ENCODE measurements around the gene ARL14.

The ARL14 gene

DNA sequence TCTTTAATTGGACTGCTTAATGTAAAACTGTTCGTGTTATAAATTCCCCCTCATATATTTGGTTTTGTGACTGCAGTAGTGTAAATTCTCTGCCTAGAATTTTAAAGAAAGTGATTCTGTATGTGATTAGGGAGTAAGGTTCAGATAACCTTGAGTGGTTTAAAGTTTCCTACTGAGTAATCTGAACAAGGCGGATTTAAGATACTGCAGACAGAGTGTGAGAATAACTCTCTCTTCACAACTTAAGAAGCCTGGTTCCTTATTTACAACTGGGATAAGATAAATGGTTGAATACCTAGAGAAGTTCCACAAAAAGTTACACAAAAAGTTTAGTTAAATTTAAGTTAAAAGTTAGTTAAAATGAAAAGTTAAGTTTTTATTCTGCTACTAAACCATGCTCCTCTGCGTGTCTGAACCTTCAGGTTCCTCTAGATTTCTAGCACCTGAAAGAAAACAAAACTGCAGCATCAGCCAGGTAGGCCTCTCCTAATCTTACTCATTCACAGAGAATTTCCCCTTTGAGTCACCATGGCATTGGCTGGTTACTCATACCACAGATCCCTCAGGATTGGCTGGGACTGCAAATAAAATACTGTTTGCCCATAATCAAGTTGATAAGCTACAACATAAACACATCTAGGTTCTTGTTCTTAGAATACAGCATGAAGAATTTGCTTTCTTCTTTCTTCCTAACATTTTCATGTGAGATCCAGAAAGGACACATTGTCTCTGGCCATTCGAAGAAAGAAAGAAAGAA, at the start of gene ARL14:
Gene ARL14, plus strand, starts transcription at position 614 of the 757 bp plus-strand sequence. CDS start 187 bp downstream, outside the sequence.
- DNase-seq, result no peak
- in situ Hi-C loops (cut with MboI; ENCODE audit: low pct_unique_long_range_greater_than_20kb, low sequenced_read_pairs), result loop anchor here (25.0 kb wide), 1 partner anchor 736 kb away; no protein-coding TSS in a partner anchor

DNA sequence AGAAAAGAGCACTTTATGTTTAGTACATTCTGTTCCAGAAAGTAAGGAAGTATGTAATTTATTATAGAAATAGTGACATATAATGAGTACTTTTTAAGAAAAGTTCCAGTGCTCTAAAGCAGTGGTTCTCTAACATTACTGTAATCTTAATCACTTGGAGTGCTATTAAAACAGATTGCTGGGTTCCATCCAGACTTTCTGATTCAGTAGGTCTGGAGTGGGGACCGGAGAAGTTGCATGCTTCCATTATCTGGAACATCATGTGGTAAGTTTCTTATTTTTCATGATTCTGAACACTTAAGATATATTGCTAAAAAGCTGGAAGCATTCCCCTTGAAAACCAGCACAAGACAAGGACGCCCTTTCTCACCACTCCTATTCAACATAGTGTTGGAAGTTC, 47.5 kb upstream of the ARL14 start:
- in situ Hi-C loops (cut with MboI; ENCODE audit: low pct_unique_long_range_greater_than_20kb, low sequenced_read_pairs), result no loop called here
- DNase-seq, result no peak

DNA sequence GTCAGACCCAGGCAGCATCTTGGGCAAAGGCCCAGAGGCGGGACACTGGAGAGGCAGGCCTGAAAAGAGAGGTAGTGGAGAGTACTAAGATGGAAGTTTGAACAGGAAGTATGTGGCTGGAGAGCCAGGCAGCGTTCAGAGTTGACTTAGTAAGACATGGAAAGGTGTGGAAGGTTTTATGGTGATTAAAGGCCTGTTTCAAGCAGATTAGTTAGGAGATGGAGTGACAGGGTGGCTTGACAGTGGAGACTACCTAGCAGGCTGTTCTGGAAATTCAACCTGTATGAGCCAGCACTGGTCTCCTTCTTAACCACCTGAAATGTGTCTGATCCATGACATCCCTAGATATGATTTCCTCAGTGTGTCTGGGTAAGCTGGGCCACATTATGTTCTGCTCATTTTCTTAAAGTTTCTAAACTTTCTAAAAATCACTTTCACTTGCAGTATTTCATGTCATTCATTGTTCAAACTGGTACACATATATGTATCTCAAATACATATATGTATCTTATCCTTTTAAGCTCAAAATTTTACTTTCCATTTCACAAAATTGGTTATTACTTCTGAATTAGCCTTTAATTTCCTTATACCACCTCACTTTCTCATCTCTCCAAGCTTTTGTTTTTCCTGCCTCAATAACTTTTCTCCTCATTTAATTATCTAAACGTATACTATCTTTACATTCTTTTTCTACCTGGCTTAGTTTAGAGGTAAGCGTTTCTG, 43.4 kb upstream of the ARL14 start:
- in situ Hi-C loops (cut with MboI; ENCODE audit: low pct_unique_long_range_greater_than_20kb, low sequenced_read_pairs), result no loop called here
- DNase-seq, result no peak

DNA sequence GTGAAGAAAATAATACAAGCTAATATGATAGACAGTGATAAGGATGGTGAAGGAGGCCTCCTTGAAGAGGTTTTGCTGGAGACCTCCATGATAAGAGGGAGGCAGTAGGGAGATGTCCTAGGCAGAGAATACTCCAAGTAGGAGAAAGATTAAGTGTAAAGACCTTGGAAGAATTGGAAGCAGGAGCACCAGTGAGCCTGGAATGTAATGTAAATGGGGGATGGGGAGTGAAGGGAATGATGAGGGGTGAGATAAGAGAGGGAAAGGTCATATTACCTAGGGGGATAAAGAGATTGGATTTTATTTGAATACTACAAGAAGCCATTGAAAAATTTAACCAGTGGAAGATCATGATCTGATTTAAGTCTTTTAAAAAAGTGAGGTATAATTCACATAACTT, 41.7 kb upstream of the ARL14 start:
- in situ Hi-C loops (cut with MboI; ENCODE audit: low pct_unique_long_range_greater_than_20kb, low sequenced_read_pairs), result no loop called here
- no peak for DNase-seq

DNA sequence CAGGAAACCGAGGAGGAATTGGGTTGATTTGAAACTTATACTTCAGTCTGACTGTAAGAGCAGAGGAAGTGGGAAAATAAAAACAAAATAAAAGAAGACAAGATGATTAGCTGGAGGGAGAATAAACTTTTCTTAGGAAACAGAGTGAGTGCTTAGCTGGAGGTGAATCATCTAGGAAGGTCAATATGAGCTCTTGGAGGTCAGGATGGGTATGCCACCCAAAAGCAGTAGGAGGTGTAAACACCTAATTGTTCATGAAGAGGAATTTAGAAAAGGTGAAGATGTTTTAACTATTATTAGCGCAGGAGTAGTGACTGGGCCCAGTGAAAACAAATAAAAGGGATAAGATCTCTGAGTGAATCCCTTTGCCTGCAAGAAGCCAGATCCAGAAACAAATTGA, 39.9 kb upstream of the ARL14 start:
- DNase-seq, result no peak
- in situ Hi-C loops (cut with MboI; ENCODE audit: low pct_unique_long_range_greater_than_20kb, low sequenced_read_pairs), result no loop called here

DNA sequence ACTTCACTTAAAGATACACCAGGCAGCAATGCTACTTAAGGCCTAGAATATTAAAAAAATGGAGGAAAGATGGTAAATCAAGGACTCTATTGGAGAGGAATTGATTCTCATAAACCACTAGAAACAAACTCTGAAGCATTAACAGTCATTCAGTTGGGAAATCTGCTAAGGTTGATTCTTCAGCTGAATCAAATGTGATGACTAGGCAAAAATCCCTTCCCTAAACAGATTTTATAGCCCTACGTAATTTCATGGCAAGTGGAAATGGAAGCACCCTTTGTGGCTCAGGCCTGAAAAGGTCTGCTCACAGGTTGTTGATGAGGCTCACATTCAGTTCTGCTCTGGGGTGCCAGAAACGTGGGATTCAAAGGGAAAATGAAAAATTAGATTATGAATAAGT, 38.8 kb upstream of the ARL14 start:
- in situ Hi-C loops (cut with MboI; ENCODE audit: low pct_unique_long_range_greater_than_20kb, low sequenced_read_pairs), result no loop called here
- no peak for DNase-seq

DNA sequence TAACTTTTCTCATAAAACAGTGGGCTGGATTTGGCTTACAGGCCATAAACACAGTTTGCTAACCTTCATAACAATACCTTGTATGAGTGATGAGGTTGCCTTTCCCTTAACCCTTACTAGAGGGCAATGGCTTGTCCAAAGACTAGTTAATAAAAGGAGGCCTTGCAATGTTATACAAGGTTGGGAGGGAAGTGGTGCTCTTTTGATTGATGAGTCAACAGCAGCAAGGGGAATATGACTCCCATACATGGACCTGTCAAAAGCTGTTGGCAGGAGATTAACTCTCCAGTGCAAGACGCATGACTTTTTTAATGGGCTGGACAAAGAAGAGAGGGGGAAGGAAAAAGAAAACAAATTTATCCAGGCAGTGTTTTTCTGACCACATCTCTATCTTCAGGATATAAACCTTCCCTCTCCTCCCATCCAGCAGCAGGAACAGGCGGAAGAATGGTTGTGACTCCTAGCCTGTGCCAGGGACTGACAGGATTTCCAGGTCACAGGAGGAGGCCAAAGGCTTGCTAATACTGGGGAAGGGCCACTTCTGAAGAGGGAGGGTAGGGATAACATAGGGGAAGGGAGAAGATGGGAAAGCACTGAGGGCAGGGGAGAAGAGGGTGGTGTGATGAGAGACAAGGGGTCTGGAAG, 35.2 kb upstream of the ARL14 start:
- in situ Hi-C loops (cut with MboI; ENCODE audit: low pct_unique_long_range_greater_than_20kb, low sequenced_read_pairs), result no loop called here
- no peak for DNase-seq

DNA sequence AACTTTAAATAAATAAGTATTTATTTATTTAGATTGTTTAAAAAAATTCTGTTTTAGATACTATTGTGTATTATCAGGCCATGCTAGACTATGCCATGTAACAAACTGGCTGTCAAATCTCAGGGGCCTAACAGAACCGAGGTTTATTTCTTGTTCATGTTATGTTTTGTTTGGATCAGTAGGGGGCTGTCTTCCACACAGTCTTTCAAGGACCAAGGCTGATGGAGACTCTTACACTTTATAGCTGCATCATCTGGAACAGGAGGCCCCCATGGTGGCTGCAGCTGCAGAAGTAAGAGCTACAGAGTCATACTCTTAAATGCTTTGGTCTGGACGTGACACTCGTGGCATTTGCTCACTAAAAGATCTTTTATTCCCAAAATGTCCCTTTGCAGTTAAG, 33.0 kb upstream of the ARL14 start:
- no peak for DNase-seq
- in situ Hi-C loops (cut with MboI; ENCODE audit: low pct_unique_long_range_greater_than_20kb, low sequenced_read_pairs), result no loop called here

DNA sequence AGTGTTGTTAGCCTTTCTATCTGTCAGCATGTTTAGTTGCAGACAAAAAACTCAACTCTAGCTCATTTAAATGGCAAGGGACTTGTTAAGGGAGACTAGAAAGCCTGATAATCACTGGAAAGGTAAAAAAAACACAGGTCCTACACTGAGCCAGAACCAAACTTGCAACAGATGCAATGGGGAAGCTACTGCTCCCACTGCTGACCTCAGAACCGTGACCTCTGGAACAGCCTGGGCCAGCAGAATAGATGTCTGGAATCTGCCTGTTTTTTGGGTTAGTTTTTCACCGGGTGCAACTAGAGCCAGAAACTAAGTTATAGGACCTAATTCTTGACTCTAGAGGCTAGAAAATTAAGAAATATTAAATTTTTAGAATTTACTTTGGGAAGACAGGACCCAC, 32.5 kb upstream of the ARL14 start:
- no peak for DNase-seq
- in situ Hi-C loops (cut with MboI; ENCODE audit: low pct_unique_long_range_greater_than_20kb, low sequenced_read_pairs), result no loop called here

DNA sequence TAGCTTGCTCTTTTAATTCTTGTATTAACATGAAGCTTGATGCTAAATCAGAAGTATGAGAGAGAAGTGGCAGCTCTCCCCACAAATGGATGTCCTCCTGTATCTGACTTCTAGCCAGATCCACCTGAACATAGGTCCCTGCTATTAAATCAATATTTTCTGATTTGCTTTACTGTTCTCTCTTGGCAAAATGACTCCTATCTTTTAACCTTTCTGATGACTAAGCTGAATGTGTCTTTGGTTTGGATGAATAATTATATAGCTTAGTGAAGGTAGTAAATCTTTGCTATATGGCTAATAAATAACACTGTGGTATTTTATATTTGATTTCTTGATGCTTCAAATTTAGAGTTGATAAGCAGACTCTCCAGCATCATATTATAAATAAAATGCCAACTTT, 28.3 kb upstream of the ARL14 start:
- no peak for DNase-seq
- in situ Hi-C loops (cut with MboI; ENCODE audit: low pct_unique_long_range_greater_than_20kb, low sequenced_read_pairs), result no loop called here

DNA sequence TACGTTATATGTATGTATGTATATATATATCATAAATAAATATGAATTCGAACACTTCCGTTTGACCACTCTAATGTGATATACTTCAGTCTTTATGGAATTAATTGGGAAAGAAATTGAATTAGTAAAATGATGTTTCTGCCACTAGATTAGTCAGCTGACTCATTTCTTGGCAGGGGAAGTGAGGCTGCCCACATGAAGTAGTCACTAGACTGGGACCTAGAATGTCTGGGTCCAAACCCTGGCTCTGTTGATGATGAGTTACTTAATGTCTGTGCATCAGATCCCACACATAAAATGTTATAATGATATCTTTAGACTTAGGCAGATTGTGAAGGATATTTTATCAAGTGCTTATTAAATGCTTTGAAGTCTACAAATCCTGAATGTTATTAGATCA, 27.4 kb upstream of the ARL14 start:
- in situ Hi-C loops (cut with MboI; ENCODE audit: low pct_unique_long_range_greater_than_20kb, low sequenced_read_pairs), result no loop called here
- no peak for DNase-seq

DNA sequence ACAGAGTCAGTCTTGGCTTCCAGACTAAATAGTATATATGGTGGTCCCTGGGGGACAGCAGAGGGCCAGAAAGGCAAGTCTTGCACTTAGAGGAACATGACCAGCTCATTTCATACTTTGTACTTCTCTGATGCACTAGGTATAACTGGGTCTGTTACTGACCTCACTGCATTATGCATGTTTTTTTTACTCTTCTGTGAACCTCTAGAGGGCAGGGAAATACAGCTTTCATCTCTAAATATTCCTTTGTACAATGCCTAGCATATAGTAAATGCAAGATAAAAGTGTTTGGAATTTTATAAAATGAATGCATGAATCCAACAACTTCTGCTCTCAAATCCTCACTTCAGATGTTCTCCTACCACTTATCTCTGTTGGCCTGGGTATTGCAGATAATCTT, 23.4 kb upstream of the ARL14 start:
- in situ Hi-C loops (cut with MboI; ENCODE audit: low pct_unique_long_range_greater_than_20kb, low sequenced_read_pairs), result no loop called here
- no peak for DNase-seq

DNA sequence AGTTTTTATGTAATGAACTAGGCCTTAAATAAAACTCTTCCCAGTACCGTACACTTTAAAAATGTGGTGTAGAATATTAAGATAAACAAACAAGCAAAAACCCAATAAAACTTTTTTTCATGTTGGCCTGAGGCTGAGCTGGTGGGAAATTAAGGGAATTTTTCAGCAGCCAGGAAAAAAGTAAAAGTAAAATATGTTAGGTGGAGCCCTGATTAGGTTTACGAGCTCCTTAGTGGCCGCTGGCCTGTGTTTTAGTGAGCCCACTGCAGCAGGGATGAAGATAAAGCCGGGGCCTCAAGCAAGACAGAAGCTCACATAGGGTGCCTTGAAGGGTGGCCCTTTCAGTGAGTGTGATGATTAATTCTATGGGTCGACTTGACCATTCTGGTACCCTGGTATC, 16.1 kb upstream of the ARL14 start:
- in situ Hi-C loops (cut with MboI; ENCODE audit: low pct_unique_long_range_greater_than_20kb, low sequenced_read_pairs), result no loop called here
- no peak for DNase-seq

DNA sequence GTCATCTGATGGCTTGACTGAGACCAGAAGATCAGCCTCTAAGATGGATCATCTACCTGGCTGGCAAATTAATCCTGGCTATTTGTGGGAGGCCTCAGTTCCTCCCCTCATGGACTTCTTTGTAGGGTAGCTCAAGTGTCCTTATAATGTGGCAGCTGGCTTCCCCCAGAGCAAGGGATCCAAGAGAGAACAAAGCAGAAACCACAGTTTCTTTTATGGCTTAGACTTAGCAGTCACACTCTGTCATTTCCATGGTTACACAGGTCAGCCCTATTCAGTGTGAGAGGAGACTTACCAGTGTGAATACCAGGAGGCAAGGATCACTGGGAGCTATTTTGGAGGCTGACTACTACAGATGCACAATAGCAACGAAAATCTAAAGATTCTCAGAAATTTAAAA, 15.3 kb upstream of the ARL14 start:
- DNase-seq, result peak; percentile 16
- in situ Hi-C loops (cut with MboI; ENCODE audit: low pct_unique_long_range_greater_than_20kb, low sequenced_read_pairs), result no loop called here

DNA sequence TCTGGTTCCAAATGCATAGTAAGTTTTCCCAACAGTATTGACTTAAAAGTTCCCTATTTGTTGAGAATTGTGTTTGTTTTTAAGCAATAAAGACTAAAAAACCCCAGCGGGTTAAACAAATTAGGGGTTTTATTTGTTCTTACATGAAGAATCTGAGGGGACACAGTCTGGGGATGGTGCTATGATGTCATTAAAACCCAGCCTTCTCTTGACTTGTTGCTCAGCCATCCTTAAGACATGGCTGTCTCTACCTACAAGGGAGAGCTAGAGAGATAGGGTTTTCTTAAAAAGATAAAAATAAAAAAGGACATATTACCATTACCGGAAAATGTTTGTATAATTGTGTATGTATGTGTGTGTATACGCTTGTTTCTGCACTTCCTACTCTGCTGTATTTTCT, 11.7 kb upstream of the ARL14 start:
- in situ Hi-C loops (cut with MboI; ENCODE audit: low pct_unique_long_range_greater_than_20kb, low sequenced_read_pairs), result no loop called here
- DNase-seq, result no peak

DNA sequence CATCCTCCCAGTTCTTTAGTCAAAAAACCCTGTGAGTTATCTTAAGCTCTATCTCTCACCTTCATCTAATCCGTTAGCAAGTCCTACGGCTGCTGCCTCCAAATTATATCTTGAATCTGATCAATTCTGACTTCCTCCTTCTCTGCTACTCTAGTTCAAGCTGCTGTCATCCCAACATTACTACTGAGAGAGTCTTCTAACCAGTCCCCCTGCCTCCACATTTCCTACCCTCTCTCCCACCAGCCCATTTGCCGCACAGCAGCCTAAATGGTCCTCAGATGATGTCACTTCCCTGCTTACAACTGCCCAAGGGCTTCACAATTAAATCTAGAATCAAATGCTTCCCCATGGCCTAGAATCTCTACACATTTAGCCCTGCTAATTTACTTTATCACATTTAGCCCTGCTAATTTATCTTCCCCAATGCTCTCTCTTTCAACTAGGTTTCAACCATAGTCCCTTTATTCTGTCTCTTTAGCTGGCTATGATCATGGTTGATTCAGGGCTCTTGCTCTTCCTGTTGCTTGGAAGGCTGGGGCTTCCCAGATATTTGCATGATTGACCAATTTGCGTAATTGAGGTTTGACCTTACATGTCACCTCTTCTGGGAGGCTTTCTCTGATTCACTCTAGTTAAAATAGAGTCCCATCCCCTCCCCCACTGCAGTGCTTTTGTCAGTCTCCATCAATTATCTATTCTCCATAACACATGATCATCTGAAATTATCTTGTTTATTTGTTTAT, 11.0 kb upstream of the ARL14 start:
- DNase-seq, result peak; percentile 50
- in situ Hi-C loops (cut with MboI; ENCODE audit: low pct_unique_long_range_greater_than_20kb, low sequenced_read_pairs), result no loop called here

DNA sequence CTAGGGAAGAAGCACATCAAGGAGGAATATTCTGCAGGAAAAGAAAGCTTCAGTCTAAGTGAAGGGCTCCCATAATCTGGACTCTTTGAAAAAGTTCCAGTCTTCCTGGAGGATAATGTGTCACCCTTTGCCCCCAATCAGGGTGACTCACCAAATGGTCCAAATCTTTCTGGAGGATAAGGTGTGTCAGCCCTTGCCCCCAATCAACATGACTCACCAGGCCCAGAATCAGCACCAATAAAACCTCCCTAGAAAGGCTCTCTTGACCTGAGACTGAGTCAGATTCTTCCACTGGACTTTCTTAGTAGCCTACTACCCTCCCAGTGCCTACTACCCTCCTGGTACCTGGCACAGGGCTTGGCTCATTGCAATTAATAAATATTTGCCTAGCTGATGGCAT, 9.5 kb upstream of the ARL14 start:
- in situ Hi-C loops (cut with MboI; ENCODE audit: low pct_unique_long_range_greater_than_20kb, low sequenced_read_pairs), result no loop called here
- no peak for DNase-seq

DNA sequence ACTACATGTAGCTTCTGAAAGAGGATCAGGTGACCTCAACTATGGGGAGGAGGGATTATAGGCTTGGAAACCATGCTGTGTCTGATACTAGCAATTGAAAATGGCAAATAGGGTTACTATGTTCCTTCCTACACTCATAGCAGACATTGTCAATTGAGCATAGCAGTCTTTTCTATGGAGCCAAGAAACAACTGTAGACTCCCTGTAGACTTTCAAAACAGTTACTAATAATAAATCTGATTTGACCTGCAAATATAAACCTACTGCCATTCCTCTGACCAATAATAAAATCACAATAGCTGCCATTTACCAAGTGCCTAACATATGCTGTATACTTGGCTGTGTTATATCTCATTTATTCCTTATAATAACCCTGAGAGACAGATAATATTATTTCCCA, 8.5 kb upstream of the ARL14 start:
- in situ Hi-C loops (cut with MboI; ENCODE audit: low pct_unique_long_range_greater_than_20kb, low sequenced_read_pairs), result no loop called here
- DNase-seq, result no peak

DNA sequence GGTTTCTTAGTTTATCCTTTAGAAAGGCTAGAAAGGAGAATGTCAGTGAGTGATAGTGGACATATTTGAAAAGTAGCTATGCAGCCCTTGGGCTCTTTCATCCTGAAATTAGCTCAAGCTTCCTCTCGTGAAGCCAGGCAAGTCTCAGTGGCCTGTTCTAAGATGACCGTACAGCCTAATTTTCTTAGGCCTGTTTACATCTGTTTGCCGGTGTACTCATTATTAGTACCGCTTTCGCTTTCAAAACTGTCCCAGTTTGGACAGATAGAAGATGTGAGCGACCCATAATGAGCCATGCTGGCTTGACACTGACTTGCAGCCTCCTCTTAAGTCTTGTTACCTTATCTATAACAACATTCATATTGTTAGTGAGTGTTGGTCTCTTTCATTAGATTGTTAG, 5.7 kb upstream of the ARL14 start:
- DNase-seq, result no peak
- in situ Hi-C loops (cut with MboI; ENCODE audit: low pct_unique_long_range_greater_than_20kb, low sequenced_read_pairs), result no loop called here

DNA sequence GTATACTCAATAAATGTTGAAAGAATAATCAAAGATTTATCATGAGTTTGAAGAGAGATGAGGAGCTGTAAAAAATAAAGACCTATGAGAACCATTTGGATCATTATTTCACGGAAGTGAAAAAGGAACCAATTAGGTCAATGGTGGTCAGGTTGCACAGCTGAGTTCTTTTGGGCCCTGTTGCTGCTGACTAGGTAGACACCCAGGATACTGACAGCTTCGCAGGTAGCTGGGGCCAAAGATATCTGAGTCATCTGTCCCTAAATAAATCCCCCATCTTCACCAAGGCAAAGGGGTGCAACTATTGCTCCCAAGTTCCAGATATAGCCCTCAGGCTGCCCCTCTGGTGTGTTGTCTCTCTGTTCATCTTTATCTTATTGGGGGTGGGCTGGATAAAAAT, 5.0 kb upstream of the ARL14 start:
- in situ Hi-C loops (cut with MboI; ENCODE audit: low pct_unique_long_range_greater_than_20kb, low sequenced_read_pairs), result no loop called here
- DNase-seq, result no peak

Data from KBM-7 (cell line).